Measurements from ENCODE around the gene HAO2. TPM values are rescaled to one million over a fixed set of nuclear protein-coding genes. Genes with fewer than 3 reads are reported as not detected.

HAO2 gene
- total RNA-seq: 100 to 1,000 TPM in 3 of 6 experiments, 10 to 100 TPM in 3; 33.9 to 282 (median 99.3) TPM
- long read RNA-seq, partial matches to known transcripts: 22 of 48 reads
- long read RNA-seq, other reads (novel, unspliced or antisense): 23 of 48 reads

DNA sequence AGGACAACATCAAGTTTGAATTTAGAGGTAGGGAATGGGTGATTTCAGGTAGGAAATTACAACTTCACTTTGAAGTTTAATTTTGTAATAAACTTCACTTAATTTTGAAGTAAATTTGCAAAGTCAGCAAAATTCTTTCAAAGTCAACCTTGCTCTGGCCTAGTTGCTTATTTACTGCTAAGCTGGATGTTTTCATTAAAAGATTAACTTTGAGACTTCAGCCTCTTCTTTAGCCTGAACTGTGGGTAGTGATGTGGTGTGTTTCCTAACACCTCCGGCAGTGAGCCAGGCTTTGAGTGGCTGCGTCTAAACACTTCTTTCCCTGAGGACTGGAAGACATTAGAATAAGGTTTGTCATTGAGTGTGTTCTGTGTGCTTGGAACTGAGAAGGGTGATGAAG, at the start of gene HAO2:
TSS of gene HAO2 (plus strand) at position 232 of the 400 bp plus-strand sequence. CDS start 12,301 bp downstream, outside the sequence.
- Histone ChIP-seq H3K27ac (peak within 1 kb of the TSS in 2 of 3 donors; percentile 37 to 68), H3K36me3 (peaks cover 0 to 4% (median 0%) of the 10 kb centered on the region in 4 donors), H3K4me3 (peak within 1 kb of the TSS in 2 of 3 donors; percentile 17 to 40), H3K27me3 (no peaks in the 10 kb centered on the region), H3K4me1 (peaks cover 0 to 61% (median 13%) of the 10 kb centered on the region in 4 donors), H3K9me3 (no peaks in the 10 kb centered on the region)
- TF ChIP-seq POLR2A (IDR thresholded peaks at IDR 0.05) (no peak), CTCF (IDR thresholded peaks at IDR 0.05) (no peak)
- WGBS (ENCODE audit: insufficient coverage, low coverage, low lambda C conversion rate, missing lambda C conversion rate): 26% methylated on average over 2 of the region's 2 CpGs
- intact Hi-C loops (cut with DNase I): loop anchor here in 1 of 2 donors (10.0 kb wide), 1 partner anchor 84 kb away; no protein-coding TSS in a partner anchor
- DNase-seq: peak; percentile 42 to 80 (median 70)
- ATAC-seq: peak; percentile 50 to 68 (median 60)

GRCh38 chr1:119320100-119320499, 48.5 kb upstream of the HAO2 start:
- no peak overlapping the region for H3K4me3 ChIP-seq
- no peak overlapping the region for H3K27ac ChIP-seq
- DNase-seq (no peak), ATAC-seq (no peak)
- no peaks in the 10 kb centered on the region for H3K27me3 ChIP-seq
- intact Hi-C loops (cut with DNase I): no loop called here
- H3K4me1 ChIP-seq: peaks cover 0 to 11% (median under 1%) of the 10 kb centered on the region in 4 donors
- no peak for TF ChIP-seq POLR2A (IDR thresholded peaks at IDR 0.05)
- no peak for TF ChIP-seq CTCF (IDR thresholded peaks at IDR 0.05)
- no peaks in the 10 kb centered on the region for H3K9me3 ChIP-seq
- H3K36me3 ChIP-seq: no peaks in the 10 kb centered on the region

- WGBS (ENCODE audit: insufficient coverage, low coverage, low lambda C conversion rate, missing lambda C conversion rate): 79% methylated on average over 3 of the region's 5 CpGs
These were observed 46.7 kb upstream of the HAO2 start for GRCh38 chr1:119321666-119322419.

More at GRCh38 chr1:119321666-119322419, 46.7 kb upstream of the HAO2 start:
- TF ChIP-seq CTCF (IDR thresholded peaks at IDR 0.05): no peak
- TF ChIP-seq POLR2A (IDR thresholded peaks at IDR 0.05): no peak
- intact Hi-C loops (cut with DNase I): no loop called here
- ATAC-seq: no peak
- no peak overlapping the region for H3K4me3 ChIP-seq
- H3K27ac ChIP-seq: no peak overlapping the region
- peaks cover 0 to 2% (median 0%) of the 10 kb centered on the region in 4 donors for H3K36me3 ChIP-seq
- H3K4me1 ChIP-seq: peaks cover 0 to 19% (median 0%) of the 10 kb centered on the region in 4 donors
- H3K27me3 ChIP-seq: no peaks in the 10 kb centered on the region
- no peak for DNase-seq
- H3K9me3 ChIP-seq: no peaks in the 10 kb centered on the region
